HTERT RPE-1 (cell line): Measurements from ENCODE around the gene PRKAG2.
"Not testable (repeated sequence)": the region's sequence is repeated elsewhere in the genome, so short reads cannot be mapped to it uniquely, and the experiment has no call there.

Experiments used
- in situ Hi-C: fragments of 300-500 bp; cut with MboI; formaldehyde crosslinking; loops from 4 replicates; pipeline ENCODE4 v1.14.3; 2020; ENCODE audit warnings: low sequenced_read_pairs

Gene PRKAG2

GRCh38 chr7:151852486-151853396 is 24.2 kb downstream of the PRKAG2 start:
- in situ Hi-C loops: no loop called here

GRCh38 chr7:151851782-151852181 is 25.1 kb downstream of the PRKAG2 start:
- in situ Hi-C loops: no loop called here

GRCh38 chr7:151851145-151851751 is 25.7 kb downstream of the PRKAG2 start:
- in situ Hi-C loops: no loop called here

GRCh38 chr7:151850491-151851124 is 26.3 kb downstream of the PRKAG2 start:
- in situ Hi-C loops: no loop called here

- in situ Hi-C loops: no loop called here
These were observed 27.0 kb downstream of the PRKAG2 start for GRCh38 chr7:151849879-151850260.

- in situ Hi-C loops: no loop called here
These were observed 27.7 kb downstream of the PRKAG2 start for GRCh38 chr7:151849008-151849878.

- in situ Hi-C loops: no loop called here
These were observed 29.2 kb downstream of the PRKAG2 start for GRCh38 chr7:151847681-151848081.

- in situ Hi-C loops: no loop called here
These were observed 29.8 kb downstream of the PRKAG2 start for GRCh38 chr7:151847136-151847535.

- in situ Hi-C loops: no loop called here
These were observed 31.3 kb downstream of the PRKAG2 start for GRCh38 chr7:151845412-151846205.

GRCh38 chr7:151844825-151845200 is 32.1 kb downstream of the PRKAG2 start:
- in situ Hi-C loops: no loop called here

GRCh38 chr7:151844071-151844824 is 32.7 kb downstream of the PRKAG2 start:
- in situ Hi-C loops: no loop called here

GRCh38 chr7:151843181-151843580 is 33.7 kb downstream of the PRKAG2 start:
- in situ Hi-C loops: no loop called here

GRCh38 chr7:151841395-151842051 is 35.4 kb downstream of the PRKAG2 start:
- in situ Hi-C loops: not testable (repeated sequence)

- in situ Hi-C loops: no loop called here
These were observed 36.6 kb downstream of the PRKAG2 start for GRCh38 chr7:151840088-151840910.

- in situ Hi-C loops: no loop called here
These were observed 37.4 kb downstream of the PRKAG2 start for GRCh38 chr7:151839451-151839921.

GRCh38 chr7:151838861-151839381 is 38.0 kb downstream of the PRKAG2 start:
- in situ Hi-C loops: no loop called here

GRCh38 chr7:151838072-151838471 is 38.8 kb downstream of the PRKAG2 start:
- in situ Hi-C loops: no loop called here
